Stimulated activated CD4-positive, alpha-beta T cell treated with anti-CD3 and anti-CD28 coated beads, Interleukin-2, amount 100 ng/mL, for 48 hours (primary cell): ENCODE data around the gene C1D.
"Not testable (repeated sequence)": the region's sequence is repeated elsewhere in the genome, so short reads cannot be mapped to it uniquely, and the experiment has no call there.

Experiments used
- DNase-seq, 2 donors: peaks; one replicate each; pipeline ENCODE4 v3.0.0-alpha.2; 2020

The C1D gene

GRCh38 chr2:68062680-68063387, at the start of gene C1D:
Gene C1D (minus strand): TSS chr2:68063004. CDS start chr2:68047310, 15,694 bp downstream.
- peak; percentile 92 to 93 for DNase-seq

GRCh38 chr2:68110102-68110501, 47.3 kb upstream of the C1D start:
- DNase-seq: no peak

- no peak for DNase-seq
These were observed 45.3 kb upstream of the C1D start for GRCh38 chr2:68108120-68108519.

GRCh38 chr2:68107475-68107874, 44.7 kb upstream of the C1D start:
- DNase-seq: no peak

GRCh38 chr2:68104111-68104835, 41.5 kb upstream of the C1D start:
- no peak for DNase-seq

- DNase-seq: no peak
These were observed 40.9 kb upstream of the C1D start for GRCh38 chr2:68103709-68104055.

- DNase-seq: no peak
These were observed 40.4 kb upstream of the C1D start for GRCh38 chr2:68103030-68103708.

- no peak for DNase-seq
These were observed 37.4 kb upstream of the C1D start for GRCh38 chr2:68100189-68100588.

GRCh38 chr2:68099260-68099659, 36.5 kb upstream of the C1D start:
- DNase-seq: no peak

GRCh38 chr2:68098291-68098797, 35.5 kb upstream of the C1D start:
- DNase-seq: no peak

GRCh38 chr2:68094111-68094510, 31.3 kb upstream of the C1D start:
- no peak for DNase-seq

GRCh38 chr2:68093634-68094033, 30.8 kb upstream of the C1D start:
- no peak for DNase-seq

GRCh38 chr2:68091439-68092034, 28.7 kb upstream of the C1D start:
- DNase-seq: no peak

GRCh38 chr2:68089961-68090360, 27.2 kb upstream of the C1D start:
- DNase-seq: no peak

- no peak for DNase-seq
These were observed 26.1 kb upstream of the C1D start for GRCh38 chr2:68088940-68089339.

GRCh38 chr2:68086166-68086565, 23.4 kb upstream of the C1D start:
- no peak for DNase-seq

- DNase-seq: no peak
These were observed 20.5 kb upstream of the C1D start for GRCh38 chr2:68083346-68083745.

GRCh38 chr2:68074050-68074449, 11.2 kb upstream of the C1D start:
- DNase-seq: no peak

- not testable (repeated sequence) for DNase-seq
These were observed 1.2 kb upstream of the C1D start for GRCh38 chr2:68063797-68064646.

GRCh38 chr2:68060652-68061051, 2.2 kb downstream of the C1D start:
- no peak for DNase-seq

- no peak for DNase-seq
These were observed 2.8 kb downstream of the C1D start for GRCh38 chr2:68059784-68060525.
